ENCODE results near the gene OR7G2. TPM values are rescaled to one million over a fixed set of nuclear protein-coding genes. Genes with fewer than 3 reads are reported as not detected.

The OR7G2 gene
- total RNA-seq, 4 donors from 2014 or later: not detected

DNA sequence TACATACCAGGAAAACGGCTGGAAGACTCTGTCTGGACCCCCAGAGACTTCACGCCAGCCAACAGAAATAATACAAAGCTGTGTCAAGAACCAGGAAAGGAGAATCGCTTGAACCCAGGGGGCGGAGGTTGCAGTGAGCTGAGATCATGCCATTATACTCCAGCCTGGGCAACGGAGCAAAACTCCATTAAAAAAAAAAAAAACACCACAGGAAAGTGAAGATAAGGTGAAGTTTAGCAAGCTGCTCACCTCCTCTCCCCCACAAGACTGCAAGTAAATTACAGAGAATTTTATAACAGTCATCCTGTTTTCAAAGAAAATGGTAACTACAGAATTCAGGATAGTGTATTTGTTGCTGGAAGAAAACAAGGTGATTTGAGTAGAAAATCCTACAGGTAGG lies 9.3 kb upstream of the OR7G2 start:
- Histone ChIP-seq H3K36me3 (no peaks in the 10 kb centered on the region), H3K4me1 (no peaks in the 10 kb centered on the region), H3K9me3 (no peaks in the 10 kb centered on the region), H3K4me3 (no peak overlapping the region), H3K27ac (no peak overlapping the region), H3K27me3 (peaks cover 16% of the 10 kb centered on the region)
- TF ChIP-seq POLR2A (IDR thresholded peaks at IDR 0.05) (no peak), EP300 (IDR thresholded peaks at IDR 0.05) (no peak), POLR2AphosphoS5 (IDR thresholded peaks at IDR 0.05) (no peak)
- TF ChIP-seq, protein P1, sequence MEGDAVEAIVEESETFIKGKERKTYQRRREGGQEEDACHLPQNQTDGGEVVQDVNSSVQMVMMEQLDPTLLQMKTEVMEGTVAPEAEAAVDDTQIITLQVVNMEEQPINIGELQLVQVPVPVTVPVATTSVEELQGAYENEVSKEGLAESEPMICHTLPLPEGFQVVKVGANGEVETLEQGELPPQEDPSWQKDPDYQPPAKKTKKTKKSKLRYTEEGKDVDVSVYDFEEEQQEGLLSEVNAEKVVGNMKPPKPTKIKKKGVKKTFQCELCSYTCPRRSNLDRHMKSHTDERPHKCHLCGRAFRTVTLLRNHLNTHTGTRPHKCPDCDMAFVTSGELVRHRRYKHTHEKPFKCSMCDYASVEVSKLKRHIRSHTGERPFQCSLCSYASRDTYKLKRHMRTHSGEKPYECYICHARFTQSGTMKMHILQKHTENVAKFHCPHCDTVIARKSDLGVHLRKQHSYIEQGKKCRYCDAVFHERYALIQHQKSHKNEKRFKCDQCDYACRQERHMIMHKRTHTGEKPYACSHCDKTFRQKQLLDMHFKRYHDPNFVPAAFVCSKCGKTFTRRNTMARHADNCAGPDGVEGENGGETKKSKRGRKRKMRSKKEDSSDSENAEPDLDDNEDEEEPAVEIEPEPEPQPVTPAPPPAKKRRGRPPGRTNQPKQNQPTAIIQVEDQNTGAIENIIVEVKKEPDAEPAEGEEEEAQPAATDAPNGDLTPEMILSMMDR (IDR thresholded peaks at IDR 0.05): no peak
- WGBS: 61% methylated on average over 5 of the region's 5 CpGs
- DNase-seq (ENCODE audit: low spot score in 2 of 2): no peak

DNA sequence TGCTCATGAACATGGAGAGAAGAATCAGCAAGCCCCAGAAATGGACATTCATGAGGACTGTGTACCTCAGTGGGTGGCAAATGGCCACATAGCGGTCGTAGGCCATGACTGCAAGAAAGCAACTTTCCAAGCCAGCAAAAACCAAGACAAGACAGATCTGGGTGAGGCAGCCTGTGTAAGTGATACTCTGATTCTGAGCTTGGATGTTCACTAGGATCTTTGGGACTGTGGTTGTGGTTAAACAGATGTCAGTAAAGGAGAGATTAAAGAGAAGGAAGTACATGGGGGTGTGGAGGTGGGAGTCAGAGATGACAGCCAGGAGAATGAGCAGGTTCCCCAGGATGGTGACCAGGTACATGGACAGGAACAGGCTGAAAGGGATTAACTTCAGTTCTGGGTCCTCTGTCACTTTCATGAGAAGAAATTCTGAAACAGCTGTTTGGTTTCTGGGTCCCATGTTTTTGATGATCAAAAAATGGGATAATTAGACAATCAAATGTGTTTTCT lies 8.1 kb upstream of the OR7G2 start, which contains the start of gene OR7G1:
Gene OR7G1 (minus strand): TSS at position 457 of the 507 bp plus-strand sequence. CDS start 0 bp downstream, at position 457.
- H3K9me3 ChIP-seq: no peaks in the 10 kb centered on the region
- DNase-seq (ENCODE audit: low spot score in 2 of 2): no peak
- no peak within 1 kb of the TSS for H3K4me3 ChIP-seq
- WGBS: 81% methylated on average over 2 of the region's 2 CpGs
- TF ChIP-seq POLR2A (IDR thresholded peaks at IDR 0.05) (no peak), POLR2AphosphoS5 (IDR thresholded peaks at IDR 0.05) (no peak), EP300 (IDR thresholded peaks at IDR 0.05) (no peak)
- TF ChIP-seq, protein P1 (IDR thresholded peaks at IDR 0.05): no peak
- peaks cover 18% of the 10 kb centered on the region for H3K27me3 ChIP-seq
- H3K27ac ChIP-seq: no peak within 1 kb of the TSS
- no peaks in the 10 kb centered on the region for H3K4me1 ChIP-seq
- H3K36me3 ChIP-seq: no peaks in the 10 kb centered on the region

DNA sequence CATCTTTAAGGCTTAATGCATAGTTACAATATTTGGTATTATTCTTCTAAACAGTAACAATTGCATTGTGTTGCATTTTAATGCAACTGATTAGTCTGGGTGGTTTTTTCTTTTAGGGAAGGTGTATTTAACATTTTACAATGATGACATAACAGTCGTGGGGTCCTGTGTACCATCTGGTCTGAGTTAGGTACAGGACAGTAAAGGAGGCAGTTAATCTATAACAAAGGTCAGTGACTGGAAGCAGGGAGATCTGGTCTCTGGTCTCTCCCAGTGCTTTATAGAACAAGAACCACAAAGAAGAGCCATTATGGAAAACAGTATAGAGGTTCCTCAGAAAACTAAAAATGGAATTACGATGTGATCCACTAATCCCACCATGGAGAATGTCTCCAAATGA lies 2.7 kb upstream of the OR7G2 start:
- H3K9me3 ChIP-seq: no peaks in the 10 kb centered on the region
- peaks cover 12% of the 10 kb centered on the region for H3K27me3 ChIP-seq
- WGBS: 34% methylated on average over 2 of the region's 2 CpGs
- no peak for DNase-seq (ENCODE audit: low spot score in 2 of 2)
- no peak for TF ChIP-seq POLR2AphosphoS5 (IDR thresholded peaks at IDR 0.05)
- TF ChIP-seq EP300 (IDR thresholded peaks at IDR 0.05): no peak
- TF ChIP-seq, protein P1 (IDR thresholded peaks at IDR 0.05): no peak
- no peak for TF ChIP-seq POLR2A (IDR thresholded peaks at IDR 0.05)
- H3K27ac ChIP-seq: no peak overlapping the region
- no peaks in the 10 kb centered on the region for H3K36me3 ChIP-seq
- H3K4me1 ChIP-seq: no peaks in the 10 kb centered on the region
- no peak overlapping the region for H3K4me3 ChIP-seq

DNA sequence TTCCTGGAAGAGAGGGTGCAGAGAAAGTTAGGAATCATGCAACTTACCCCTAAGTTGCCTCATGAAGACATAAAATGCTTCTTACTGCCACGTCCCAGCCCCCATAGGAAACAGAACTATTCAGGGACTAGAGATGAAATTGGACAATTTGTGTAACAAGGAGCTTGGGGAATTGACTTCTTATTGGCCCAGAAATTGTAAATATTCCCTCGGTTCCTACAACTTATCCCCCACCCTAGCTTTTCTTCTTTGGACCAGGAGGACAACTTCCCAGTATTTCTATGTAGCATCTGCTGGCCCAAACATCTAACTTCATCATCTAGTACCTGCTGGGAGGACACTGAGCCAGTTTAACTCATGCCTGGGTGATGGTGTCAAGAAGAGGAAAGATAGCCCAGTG lies 20.5 kb downstream of the OR7G2 start, which contains the start of gene OR1M1:
Gene OR1M1 (plus strand): TSS at position 301 of the 400 bp plus-strand sequence. CDS start 6,184 bp downstream, outside the sequence.
- DNase-seq (ENCODE audit: low spot score in 2 of 2): no peak
- Histone ChIP-seq H3K4me3 (no peak within 1 kb of the TSS), H3K9me3 (no peaks in the 10 kb centered on the region), H3K27ac (no peak within 1 kb of the TSS), H3K36me3 (no peaks in the 10 kb centered on the region), H3K4me1 (no peaks in the 10 kb centered on the region), H3K27me3 (peaks cover 14% of the 10 kb centered on the region)
- TF ChIP-seq POLR2A (IDR thresholded peaks at IDR 0.05) (no peak), POLR2AphosphoS5 (IDR thresholded peaks at IDR 0.05) (no peak), EP300 (IDR thresholded peaks at IDR 0.05) (no peak)
- TF ChIP-seq, protein P1 (IDR thresholded peaks at IDR 0.05): no peak
- WGBS: 51% methylated on average over 2 of the region's 2 CpGs

DNA sequence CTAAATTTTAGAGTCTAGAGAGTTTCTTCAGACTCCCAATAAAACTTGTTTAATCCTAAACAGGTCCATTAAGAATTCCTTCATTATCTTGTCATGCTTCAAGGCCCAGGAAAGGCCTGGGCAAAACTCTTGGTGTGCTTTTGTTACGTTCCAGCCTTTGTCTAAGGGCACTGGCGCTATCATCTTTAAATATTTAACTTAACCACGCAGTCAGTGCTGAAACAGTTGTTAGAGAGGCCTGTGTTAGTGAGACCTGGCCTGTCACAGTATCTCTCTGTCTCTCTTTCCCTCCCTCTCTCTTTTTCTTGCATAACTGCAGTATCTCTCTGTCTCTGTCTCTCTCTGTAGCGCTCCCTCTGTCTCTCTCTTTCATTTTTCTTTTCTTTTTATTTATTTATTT lies 28.6 kb downstream of the OR7G2 start:
- no peak overlapping the region for H3K27ac ChIP-seq
- no peaks in the 10 kb centered on the region for H3K9me3 ChIP-seq
- H3K4me3 ChIP-seq: no peak overlapping the region
- WGBS: 81% methylated on average over 4 of the region's 4 CpGs
- DNase-seq (ENCODE audit: low spot score in 2 of 2): no peak
- H3K27me3 ChIP-seq: no peaks in the 10 kb centered on the region
- peaks cover 10% of the 10 kb centered on the region for H3K4me1 ChIP-seq
- TF ChIP-seq, protein P1 (IDR thresholded peaks at IDR 0.05): no peak
- TF ChIP-seq POLR2A (IDR thresholded peaks at IDR 0.05) (no peak), POLR2AphosphoS5 (IDR thresholded peaks at IDR 0.05) (no peak), EP300 (IDR thresholded peaks at IDR 0.05) (no peak)
- no peaks in the 10 kb centered on the region for H3K36me3 ChIP-seq

All from suprapubic skin (tissue), 4 donors.